HCT116 (cell line): ENCODE measurements around the gene CHAMP1. TPM values are rescaled to one million over a fixed set of nuclear protein-coding genes. Genes with fewer than 3 reads are reported as not detected.

Experiments used
- ATAC-seq: fragments of 200-7000 bp; cut with Tn5 transposase; 2 replicates; pipeline ENCODE4 v1.9.1; 2020; ENCODE audit warnings: mild to moderate bottlenecking, moderate library complexity
- BruUV-seq: library from RNA; stranded (reverse); fragments of 400-500 nt; replicated peaks from 2 replicates; lab custom pipeline; 2021; lab: Mats Ljungman, UMichigan
- CTCF ChIA-PET: fragments of 300-600 bp; sonication (Branson Sonifier 250); formaldehyde crosslinking; loops from one replicate; lab custom pipeline; 2021; ENCODE audit warnings: antibody characterized with exemption; lab: Charles Lee
- POLR2A ChIA-PET: fragments of 300-600, 350-600 bp; sonication (Branson Sonifier 250); formaldehyde crosslinking; loops from one replicate; lab custom pipeline; 2021; ENCODE audit warnings: antibody characterized with exemption; lab: Charles Lee
- RAD21 ChIA-PET, 2 experiments: fragments of 300-600 bp; sonication (Branson Sonifier 250); formaldehyde crosslinking; loops; one replicate each; lab custom pipeline; 2023; ENCODE audit warnings: low total read pairs in 2 of 2; ENCODE audit not compliant: uncharacterized antibody in 2 of 2, unreplicated experiment in 2 of 2, low non-redundant PET in 1 of 2; lab: Charles Lee
- DNase-seq: peaks from one replicate; pipeline ENCODE4 v3.0.0-alpha.2; 2010; ENCODE audit warnings: low read depth, low spot score
- H2AFZ ChIP-seq: fragments of 200-600 bp; shearing (Covaris generic), sonication (generic); 2 replicates; pipeline ENCODE4 v1.6.1; 2017; ENCODE audit warnings: low read depth, mixed run types, mixed read lengths, antibody characterized with exemption, low read length; ENCODE audit not compliant: poor library complexity, severe bottlenecking
- H3K27ac ChIP-seq: 2 replicates; pipeline ENCODE4 v1.5.1; 2012; ENCODE audit warnings: low read depth, low read length
- H3K27me3 ChIP-seq: fragments of 200-600 bp; sonication (generic); 2 replicates; pipeline ENCODE4 v1.6.1; 2016; ENCODE audit warnings: mixed run types, low read length, mixed read lengths; ENCODE audit not compliant: insufficient read depth
- H3K36me3 ChIP-seq, 2 experiments: fragments of 200-500 bp in 1 of 2; fragments of 200-600 bp in 1 of 2; sonication (Bioruptor generic) in 1 of 2; sonication (generic) in 1 of 2; 2 replicates each; pipeline versions ENCODE4 v1.5.1 to v1.6.1; 2014 to 2016; ENCODE audit warnings: low read length in 2 of 2, inconsistent platforms in 1 of 2, mixed read lengths in 1 of 2, mixed run types in 1 of 2; ENCODE audit not compliant: insufficient read depth in 2 of 2, control insufficient read depth in 1 of 2
- H3K4me1 ChIP-seq, 2 experiments: fragments of 200-600 bp in 1 of 2; sonication (generic) in 1 of 2; 2 replicates each; pipeline versions ENCODE4 v1.5.1 to v1.6.1; 2012 to 2017; ENCODE audit warnings: low read length in 2 of 2, inconsistent platforms in 1 of 2, mild to moderate bottlenecking in 1 of 2, mixed read lengths in 1 of 2, mixed run types in 1 of 2, moderate library complexity in 1 of 2; ENCODE audit not compliant: insufficient read depth in 2 of 2, control insufficient read depth in 1 of 2
- H3K4me2 ChIP-seq: fragments of 200-600 bp; sonication (generic); 2 replicates; pipeline ENCODE4 v1.6.1; 2017; ENCODE audit warnings: mixed run types, low read length, mixed read lengths
- H3K4me3 ChIP-seq, 2 experiments: fragments of 200-600 bp in 1 of 2; sonication (generic) in 1 of 2; replicated peaks in 1 of 2; 2 replicates each; pipeline ENCODE4 v1.5.1; 2011 to 2016; ENCODE audit warnings: low read length in 2 of 2, control low read depth in 1 of 2, low read depth in 1 of 2, mild to moderate bottlenecking in 1 of 2, mixed read lengths in 1 of 2, mixed run types in 1 of 2
- H3K79me2 ChIP-seq: fragments of 200-600 bp; sonication (generic); 2 replicates; pipeline ENCODE4 v1.6.1; 2017; ENCODE audit warnings: mild to moderate bottlenecking, mixed run types, low read length, moderate library complexity, mixed read lengths; ENCODE audit not compliant: insufficient read depth
- H3K9ac ChIP-seq: fragments of 200-600 bp; sonication (generic); 2 replicates; pipeline ENCODE4 v1.6.1; 2016; ENCODE audit warnings: low read length, mixed read lengths
- H3K9me2 ChIP-seq: fragments of 200-600 bp; sonication (generic), shearing (Covaris generic); 2 replicates; pipeline ENCODE4 v1.6.1; 2017; ENCODE audit warnings: mixed run types, mild to moderate bottlenecking, moderate library complexity; ENCODE audit not compliant: insufficient read depth
- H3K9me3 ChIP-seq, 2 experiments: fragments of 200-500 bp in 1 of 2; fragments of 200-600 bp in 1 of 2; sonication (Bioruptor generic) in 1 of 2; sonication (generic) in 1 of 2; 2 replicates each; pipeline ENCODE4 v1.6.1; 2014 to 2017; ENCODE audit warnings: low read length in 2 of 2, mixed read lengths in 2 of 2, inconsistent platforms in 1 of 2, low read depth in 1 of 2, mild to moderate bottlenecking in 1 of 2, mixed run types in 1 of 2, moderate library complexity in 1 of 2; ENCODE audit not compliant: control insufficient read depth in 1 of 2, insufficient read depth in 1 of 2
- H4K20me1 ChIP-seq: fragments of 200-600 bp; sonication (generic), shearing (Covaris generic); 2 replicates; pipeline ENCODE4 v1.6.1; 2017; ENCODE audit warnings: mixed run types, mild to moderate bottlenecking, moderate library complexity; ENCODE audit not compliant: insufficient read depth
- CBX3 ChIP-seq: IDR thresholded peaks from 2 replicates; pipeline ENCODE4 v1.6.1; 2012; ENCODE audit warnings: low read depth
- CEBPB ChIP-seq: IDR thresholded peaks from 2 replicates; pipeline ENCODE4 v1.6.1; 2012; ENCODE audit warnings: low read depth
- EGR1 ChIP-seq: IDR thresholded peaks from 2 replicates; pipeline ENCODE4 v1.6.1; 2012; ENCODE audit warnings: low read depth
- EZH2 ChIP-seq: fragments of 200-600 bp; sonication (generic); IDR thresholded peaks from 2 replicates; pipeline ENCODE4 v1.6.1; 2017; ENCODE audit warnings: antibody characterized with exemption, mixed run types
- EZH2phosphoT487 ChIP-seq: fragments of 200-600 bp; IDR thresholded peaks from 2 replicates; pipeline ENCODE4 v1.6.1; 2018; ENCODE audit warnings: antibody characterized with exemption, borderline replicate concordance
- JUND ChIP-seq: IDR thresholded peaks from 2 replicates; pipeline ENCODE4 v1.6.1; 2012
- SIN3A ChIP-seq: IDR thresholded peaks from 2 replicates; pipeline ENCODE4 v1.6.1; 2012; ENCODE audit warnings: low read depth
- SP1 ChIP-seq: IDR thresholded peaks from 2 replicates; pipeline ENCODE4 v1.6.1; 2012; ENCODE audit warnings: low read depth
- SRF ChIP-seq: IDR thresholded peaks from 2 replicates; pipeline ENCODE4 v1.6.1; 2012; ENCODE audit warnings: low read depth
- TCF7L2 ChIP-seq: IDR thresholded peaks from 2 replicates; pipeline ENCODE4 v1.7.0; 2011; ENCODE audit warnings: borderline replicate concordance, inconsistent platforms; ENCODE audit not compliant: insufficient read depth, insufficient read length; ENCODE audit errors: extremely low read depth
- ZFX ChIP-seq: fragments of 450-650 bp; IDR thresholded peaks from 2 replicates; pipeline ENCODE4 v1.6.1; 2017
- ZNF274 ChIP-seq: fragments of 200-500 bp; sonication (Bioruptor generic); IDR thresholded peaks from 2 replicates; pipeline ENCODE4 v1.6.1; 2014; ENCODE audit warnings: mild to moderate bottlenecking, low read depth, low read length, inconsistent platforms
- intact Hi-C: fragments of 100-400 bp; cut with micrococcal nuclease; formaldehyde crosslinking; loops from 2 replicates; pipeline ENCODE4 v1.10.0; 2022
- total RNA-seq: library from RNA; stranded (reverse); gene quantifications from one replicate; pipeline ENCODE4 v1.2.1, GENCODE V29; 2021; ENCODE audit not compliant: unreplicated experiment
- TF ChIP-seq, protein P1 (sequence below): IDR thresholded peaks from 2 replicates; pipeline ENCODE4 v1.6.1; 2012
- TF ChIP-seq, protein P2 (sequence below): IDR thresholded peaks from 2 replicates; pipeline ENCODE4 v1.6.1; 2011; ENCODE audit warnings: mild to moderate bottlenecking, low read length, moderate library complexity; ENCODE audit not compliant: insufficient replicate concordance; ENCODE audit errors: extremely low read depth
- TF ChIP-seq, protein P3 (sequence below), 3 experiments: fragments of 200-600 bp in 1 of 3; sonication (generic) in 1 of 3; IDR thresholded peaks in 2 of 3; conservative IDR thresholded peaks in 1 of 3; 2 replicates each; pipeline ENCODE4 v1.5.1; 2012 to 2017; ENCODE audit warnings: low read depth in 2 of 3, low read length in 2 of 3, antibody characterized with exemption in 1 of 3, borderline replicate concordance in 1 of 3, control low read depth in 1 of 3, mild to moderate bottlenecking in 1 of 3, mixed read lengths in 1 of 3, mixed run types in 1 of 3, moderate library complexity in 1 of 3; ENCODE audit not compliant: insufficient read depth in 1 of 3
- TF ChIP-seq, protein P4 (sequence below): IDR thresholded peaks from 2 replicates; pipeline ENCODE4 v1.6.1; 2012; ENCODE audit warnings: low read depth

CHAMP1 gene
- total RNA-seq, 1 experiment from 2014 or later: 31.5 TPM

DNA sequence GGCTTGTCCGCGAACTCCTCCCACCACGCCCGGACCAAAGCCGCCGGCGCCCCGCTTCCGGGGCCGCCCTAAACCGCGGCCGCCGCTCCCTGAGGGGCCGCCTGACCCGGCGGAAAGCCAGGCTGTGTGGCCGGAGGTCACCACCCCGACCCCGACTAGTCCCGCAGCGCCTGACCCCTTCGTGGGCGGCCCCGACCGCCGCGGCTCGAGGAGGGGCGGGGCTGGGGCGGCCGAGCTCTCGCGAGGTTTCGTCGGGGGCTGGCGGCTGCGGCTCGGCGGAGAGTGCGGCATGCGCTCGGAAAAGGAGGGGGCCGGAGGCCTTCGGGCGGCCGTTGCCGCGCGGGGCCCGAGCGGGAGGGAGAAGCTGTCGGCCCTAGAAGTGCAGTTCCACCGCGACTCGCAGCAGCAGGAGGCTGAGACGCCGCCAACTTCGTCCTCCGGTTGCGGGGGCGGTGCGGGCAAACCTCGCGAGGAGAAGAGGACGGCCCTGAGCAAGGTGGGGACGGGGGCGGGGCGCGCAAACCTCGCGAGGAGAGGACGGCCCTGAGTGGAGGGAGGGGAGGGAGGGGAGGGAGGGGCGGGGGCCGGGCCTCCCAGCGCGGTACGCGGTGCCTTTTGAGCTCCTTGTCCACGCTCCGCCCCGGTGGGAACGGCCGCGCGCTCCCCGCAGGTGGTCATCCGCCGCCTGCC, 32.8 kb upstream of the CHAMP1 start, which contains the start of gene UPF3A (continued):
- TF ChIP-seq EZH2 (no peak), ZFX (no peak), CEBPB (no peak), CBX3 (no peak)

DNA sequence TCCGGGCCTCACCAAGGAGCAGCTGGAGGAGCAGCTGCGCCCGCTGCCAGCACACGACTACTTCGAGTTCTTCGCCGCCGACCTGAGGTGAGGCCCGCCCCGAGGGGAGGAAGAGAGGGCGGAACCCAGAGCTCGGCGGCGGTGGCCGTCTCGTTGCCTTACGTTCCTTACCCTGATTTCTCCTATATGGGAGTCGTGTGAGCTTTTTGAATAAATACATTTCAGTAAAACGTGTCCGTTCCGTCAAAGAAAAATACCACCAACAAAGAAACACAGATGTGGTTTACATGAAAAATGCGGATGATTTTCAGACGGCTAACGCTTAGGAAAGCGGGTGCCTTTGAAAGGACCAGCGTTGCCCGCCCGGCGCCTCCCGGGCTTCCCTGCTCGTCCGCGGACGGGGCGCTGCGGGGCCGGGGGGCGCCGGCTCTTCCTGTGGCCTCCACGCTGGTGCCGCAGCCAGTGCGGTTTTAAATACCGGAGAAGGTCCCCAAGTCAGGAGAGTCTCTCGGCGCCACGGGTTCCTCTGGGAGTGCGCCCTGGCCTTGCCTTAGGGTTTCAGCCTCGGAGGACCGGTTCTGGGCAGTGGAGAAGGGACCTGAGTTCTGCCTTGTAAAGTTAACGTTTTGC, 32.1 kb upstream of the CHAMP1 start:
- ChIA-PET RAD21 (no interaction called here), CTCF (interaction anchor here (1.1 kb wide), 1 partner anchor 16 kb away, joined by 3 read pairs; no protein-coding TSS in a partner anchor), POLR2A (interaction anchor here (1.6 kb wide), 1 partner anchor 31 kb away, joined by 7 read pairs; no protein-coding TSS in a partner anchor)
- intact Hi-C loops: loop anchor here (2.0 kb wide), 1 partner anchor 31 kb away; no protein-coding TSS in a partner anchor
- no TSS peak for BruUV-seq
- ATAC-seq: peak; percentile 74
- no peaks in the 10 kb centered on the region for H4K20me1 ChIP-seq
- no peaks in the 10 kb centered on the region for H3K9me3 ChIP-seq
- H3K27ac ChIP-seq: peak overlapping the region; percentile 71
- peak overlapping the region; percentile 92 for H3K4me2 ChIP-seq
- peak overlapping the region; percentile 72 to 89 for H3K4me3 ChIP-seq
- peak overlapping the region; percentile 55 for H2AFZ ChIP-seq
- H3K79me2 ChIP-seq: peaks cover 21% of the 10 kb centered on the region
- H3K4me1 ChIP-seq: peaks cover 15 to 23% of the 10 kb centered on the region in 2 experiments
- DNase-seq: no peak
- no peaks in the 10 kb centered on the region for H3K9me2 ChIP-seq
- H3K27me3 ChIP-seq: no peaks in the 10 kb centered on the region
- peak overlapping the region; percentile 89 for H3K9ac ChIP-seq
- H3K36me3 ChIP-seq: peaks cover 7 to 15% of the 10 kb centered on the region in 2 experiments; a peak in 2 of 4 replicates
- TF ChIP-seq, protein P1, sequence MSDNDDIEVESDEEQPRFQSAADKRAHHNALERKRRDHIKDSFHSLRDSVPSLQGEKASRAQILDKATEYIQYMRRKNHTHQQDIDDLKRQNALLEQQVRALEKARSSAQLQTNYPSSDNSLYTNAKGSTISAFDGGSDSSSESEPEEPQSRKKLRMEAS: no peak
- TF ChIP-seq, protein P2, sequence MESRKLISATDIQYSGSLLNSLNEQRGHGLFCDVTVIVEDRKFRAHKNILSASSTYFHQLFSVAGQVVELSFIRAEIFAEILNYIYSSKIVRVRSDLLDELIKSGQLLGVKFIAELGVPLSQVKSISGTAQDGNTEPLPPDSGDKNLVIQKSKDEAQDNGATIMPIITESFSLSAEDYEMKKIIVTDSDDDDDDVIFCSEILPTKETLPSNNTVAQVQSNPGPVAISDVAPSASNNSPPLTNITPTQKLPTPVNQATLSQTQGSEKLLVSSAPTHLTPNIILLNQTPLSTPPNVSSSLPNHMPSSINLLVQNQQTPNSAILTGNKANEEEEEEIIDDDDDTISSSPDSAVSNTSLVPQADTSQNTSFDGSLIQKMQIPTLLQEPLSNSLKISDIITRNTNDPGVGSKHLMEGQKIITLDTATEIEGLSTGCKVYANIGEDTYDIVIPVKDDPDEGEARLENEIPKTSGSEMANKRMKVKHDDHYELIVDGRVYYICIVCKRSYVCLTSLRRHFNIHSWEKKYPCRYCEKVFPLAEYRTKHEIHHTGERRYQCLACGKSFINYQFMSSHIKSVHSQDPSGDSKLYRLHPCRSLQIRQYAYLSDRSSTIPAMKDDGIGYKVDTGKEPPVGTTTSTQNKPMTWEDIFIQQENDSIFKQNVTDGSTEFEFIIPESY: no peak
- TF ChIP-seq, protein P3, sequence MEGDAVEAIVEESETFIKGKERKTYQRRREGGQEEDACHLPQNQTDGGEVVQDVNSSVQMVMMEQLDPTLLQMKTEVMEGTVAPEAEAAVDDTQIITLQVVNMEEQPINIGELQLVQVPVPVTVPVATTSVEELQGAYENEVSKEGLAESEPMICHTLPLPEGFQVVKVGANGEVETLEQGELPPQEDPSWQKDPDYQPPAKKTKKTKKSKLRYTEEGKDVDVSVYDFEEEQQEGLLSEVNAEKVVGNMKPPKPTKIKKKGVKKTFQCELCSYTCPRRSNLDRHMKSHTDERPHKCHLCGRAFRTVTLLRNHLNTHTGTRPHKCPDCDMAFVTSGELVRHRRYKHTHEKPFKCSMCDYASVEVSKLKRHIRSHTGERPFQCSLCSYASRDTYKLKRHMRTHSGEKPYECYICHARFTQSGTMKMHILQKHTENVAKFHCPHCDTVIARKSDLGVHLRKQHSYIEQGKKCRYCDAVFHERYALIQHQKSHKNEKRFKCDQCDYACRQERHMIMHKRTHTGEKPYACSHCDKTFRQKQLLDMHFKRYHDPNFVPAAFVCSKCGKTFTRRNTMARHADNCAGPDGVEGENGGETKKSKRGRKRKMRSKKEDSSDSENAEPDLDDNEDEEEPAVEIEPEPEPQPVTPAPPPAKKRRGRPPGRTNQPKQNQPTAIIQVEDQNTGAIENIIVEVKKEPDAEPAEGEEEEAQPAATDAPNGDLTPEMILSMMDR (IDR thresholded peaks at IDR 0.05 in 2 of 3, conservative IDR thresholded peaks at IDR 0.05 in 1 of 3; ENCODE audit: borderline replicate concordance in 1 of 3, insufficient read depth in 1 of 3, low read depth in 2 of 3, low read length in 2 of 3): no peak
- TF ChIP-seq SP1 (no peak), SIN3A (no peak), SRF (no peak), EZH2phosphoT487 (no peak), TCF7L2 (peak; percentile 52), ZNF274 (no peak), EGR1 (no peak), EZH2 (no peak), JUND (no peak)
- TF ChIP-seq, protein P4, sequence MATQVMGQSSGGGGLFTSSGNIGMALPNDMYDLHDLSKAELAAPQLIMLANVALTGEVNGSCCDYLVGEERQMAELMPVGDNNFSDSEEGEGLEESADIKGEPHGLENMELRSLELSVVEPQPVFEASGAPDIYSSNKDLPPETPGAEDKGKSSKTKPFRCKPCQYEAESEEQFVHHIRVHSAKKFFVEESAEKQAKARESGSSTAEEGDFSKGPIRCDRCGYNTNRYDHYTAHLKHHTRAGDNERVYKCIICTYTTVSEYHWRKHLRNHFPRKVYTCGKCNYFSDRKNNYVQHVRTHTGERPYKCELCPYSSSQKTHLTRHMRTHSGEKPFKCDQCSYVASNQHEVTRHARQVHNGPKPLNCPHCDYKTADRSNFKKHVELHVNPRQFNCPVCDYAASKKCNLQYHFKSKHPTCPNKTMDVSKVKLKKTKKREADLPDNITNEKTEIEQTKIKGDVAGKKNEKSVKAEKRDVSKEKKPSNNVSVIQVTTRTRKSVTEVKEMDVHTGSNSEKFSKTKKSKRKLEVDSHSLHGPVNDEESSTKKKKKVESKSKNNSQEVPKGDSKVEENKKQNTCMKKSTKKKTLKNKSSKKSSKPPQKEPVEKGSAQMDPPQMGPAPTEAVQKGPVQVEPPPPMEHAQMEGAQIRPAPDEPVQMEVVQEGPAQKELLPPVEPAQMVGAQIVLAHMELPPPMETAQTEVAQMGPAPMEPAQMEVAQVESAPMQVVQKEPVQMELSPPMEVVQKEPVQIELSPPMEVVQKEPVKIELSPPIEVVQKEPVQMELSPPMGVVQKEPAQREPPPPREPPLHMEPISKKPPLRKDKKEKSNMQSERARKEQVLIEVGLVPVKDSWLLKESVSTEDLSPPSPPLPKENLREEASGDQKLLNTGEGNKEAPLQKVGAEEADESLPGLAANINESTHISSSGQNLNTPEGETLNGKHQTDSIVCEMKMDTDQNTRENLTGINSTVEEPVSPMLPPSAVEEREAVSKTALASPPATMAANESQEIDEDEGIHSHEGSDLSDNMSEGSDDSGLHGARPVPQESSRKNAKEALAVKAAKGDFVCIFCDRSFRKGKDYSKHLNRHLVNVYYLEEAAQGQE: no peak
